ENCODE results near the gene TBL1Y.

Gene TBL1Y

GRCh38 chrY:6911253-6911881 is 870 bp downstream of the TBL1Y start, which contains the start of gene AMELY:
Gene AMELY, minus strand, starts transcription at chrY:6911752. Its CDS starts 39,144 bp downstream, at chrY:6872608.
- ChIA-PET POLR2A (no interaction called here), CTCF (no interaction called here)
- no peak for TF ChIP-seq CTCF (IDR thresholded peaks at IDR 0.05; ENCODE audit: control extremely low read depth, extremely low read depth, low read depth, missing control alignments)
- DNase-seq (ENCODE audit: extremely low spot score): no peak

- CTCF ChIA-PET: no interaction called here
- POLR2A ChIA-PET: no interaction called here
- no peak for TF ChIP-seq CTCF (IDR thresholded peaks at IDR 0.05; ENCODE audit: control extremely low read depth, extremely low read depth, low read depth, missing control alignments)
- no peak for DNase-seq (ENCODE audit: extremely low spot score)
Measured at GRCh38 chrY:6913362-6913761, 2.9 kb downstream of the TBL1Y start.

- ChIA-PET CTCF (no interaction called here), POLR2A (no interaction called here)
- TF ChIP-seq CTCF (IDR thresholded peaks at IDR 0.05; ENCODE audit: control extremely low read depth, extremely low read depth, low read depth, missing control alignments): no peak
- no peak for DNase-seq (ENCODE audit: extremely low spot score)
Measured at GRCh38 chrY:6921061-6921460, 10.6 kb downstream of the TBL1Y start.

- CTCF ChIA-PET: no interaction called here
- DNase-seq (ENCODE audit: extremely low spot score): no peak
Measured at GRCh38 chrY:6928265-6928664, 17.8 kb downstream of the TBL1Y start.

GRCh38 chrY:6929237-6929636 is 18.7 kb downstream of the TBL1Y start:
- TF ChIP-seq CTCF (IDR thresholded peaks at IDR 0.05; ENCODE audit: control extremely low read depth, extremely low read depth, low read depth, missing control alignments): no peak
- CTCF ChIA-PET: interaction anchor here (0.7 kb wide), 1 partner anchor 156 kb away, joined by 3 read pairs; no protein-coding TSS in a partner anchor
- no peak for DNase-seq (ENCODE audit: extremely low spot score)
- POLR2A ChIA-PET: no interaction called here

More at GRCh38 chrY:6928265-6928664, 17.8 kb downstream of the TBL1Y start:
- POLR2A ChIA-PET: no interaction called here
- no peak for TF ChIP-seq CTCF (IDR thresholded peaks at IDR 0.05; ENCODE audit: control extremely low read depth, extremely low read depth, low read depth, missing control alignments)

GRCh38 chrY:6931779-6932396 is 21.4 kb downstream of the TBL1Y start:
- DNase-seq (ENCODE audit: extremely low spot score): no peak
- POLR2A ChIA-PET: no interaction called here
- TF ChIP-seq CTCF (IDR thresholded peaks at IDR 0.05; ENCODE audit: control extremely low read depth, extremely low read depth, low read depth, missing control alignments): no peak
- CTCF ChIA-PET: no interaction called here
